ENCODE results near the gene UGT2B28.
"Not testable (repeated sequence)": the region's sequence is repeated elsewhere in the genome, so short reads cannot be mapped to it uniquely, and the experiment has no call there.

The UGT2B28 gene

GRCh38 chr4:69343558-69344420, 63.5 kb downstream of the UGT2B28 start:
- not testable (repeated sequence) for DNase-seq

Data from suppressor macrophage (primary cell).